H1 (cell line): ENCODE results near the gene ERC1. TPM values are rescaled to one million over a fixed set of nuclear protein-coding genes. Genes with fewer than 3 reads are reported as not detected.

Source experiments
- BCL11A ChIP-seq, 2 experiments: IDR thresholded peaks; one replicate each; pipeline ENCODE4 v1.6.1; 2011; ENCODE audit warnings: low read depth in 2 of 2, low read length in 2 of 2, mild to moderate bottlenecking in 2 of 2
- JUN ChIP-seq: IDR thresholded peaks from 2 replicates; pipeline ENCODE4 v1.6.1; 2011; ENCODE audit warnings: low read depth, mild to moderate bottlenecking, improper control_type of control experiment, low read length
- JUND ChIP-seq: IDR thresholded peaks from 2 replicates; pipeline ENCODE4 v1.6.1; 2011; ENCODE audit warnings: mild to moderate bottlenecking, improper control_type of control experiment, low read length
- KDM5A ChIP-seq: fragments of 200-600 bp; IDR thresholded peaks from 2 replicates; pipeline ENCODE4 v1.7.1; 2012; ENCODE audit warnings: mild to moderate bottlenecking, low read length, inconsistent platforms, mixed read lengths
- POLR2AphosphoS5 ChIP-seq: IDR thresholded peaks from 2 replicates; pipeline ENCODE4 v1.6.1; 2011; ENCODE audit warnings: low read depth, low read length
- RFX5 ChIP-seq: IDR thresholded peaks from 2 replicates; pipeline ENCODE4 v1.6.1; 2011; ENCODE audit warnings: low read depth, low read length, improper control_type of control experiment, borderline replicate concordance
- RNF2 ChIP-seq: fragments of 200-900, 300-1000 bp; sonication (generic); IDR thresholded peaks from 2 replicates; pipeline ENCODE4 v1.7.1; 2016; ENCODE audit warnings: borderline replicate concordance, low read depth, mild to moderate bottlenecking, antibody characterized with exemption, low read length; ENCODE audit not compliant: poor library complexity, severe bottlenecking; ENCODE audit errors: missing control alignments
- SIN3A ChIP-seq, 2 experiments: IDR thresholded peaks in 1 of 2; conservative IDR thresholded peaks in 1 of 2; 2 replicates each; pipeline ENCODE4 v1.6.1; 2011 to 2012; ENCODE audit warnings: low read length in 2 of 2, improper control_type of control experiment in 1 of 2, low read depth in 1 of 2, mild to moderate bottlenecking in 1 of 2
- TAF7 ChIP-seq: optimal IDR thresholded peaks from 2 replicates; pipeline ENCODE3; 2011; ENCODE audit warnings: low read depth, mild to moderate bottlenecking, inconsistent platforms, low read length, moderate library complexity, borderline replicate concordance
- polyA plus RNA-seq, 7 experiments: library from polyadenylated mRNA; depleted of rRNA in 3 of 7; stranded (reverse) in 5 of 7; unstranded in 2 of 7; fragments of >200 nt in 5 of 7; fragments of 200-250 nt in 2 of 7; gene quantifications; 1 replicate in 5 of 7; 2 replicates in 1 of 7; 4 replicates in 1 of 7; pipeline versions ENCODE4 v1.2.1 to v1.2.3, GENCODE V29; 2011 to 2013; ENCODE audit warnings: missing spikeins in 2 of 7, mixed read lengths in 2 of 7
- total RNA-seq: library from RNA; stranded (reverse); fragmentation: NEBNext Ultra II Directional; extraction: Animal tissue kit (Norgen Biotek cat#: 25700); gene quantifications from 2 replicates; pipeline ENCODE4 v1.2.1, GENCODE V29; 2021

ERC1 gene
- total and polyA plus RNA-seq, 2 of the 8 experiments (the other 6 are each of a cell fraction or from before 2014, with no cell fraction given): 7.8 to 45.7 TPM

- no peak for TF ChIP-seq JUN
- TF ChIP-seq RFX5: no peak
- no peak for TF ChIP-seq JUND
- no peak for TF ChIP-seq TAF7
- no peak for TF ChIP-seq KDM5A
- TF ChIP-seq BCL11A (IDR thresholded peaks at IDR 0.05; ENCODE audit: low read depth in 2 of 2, low read length in 2 of 2): no peak
- no peak for TF ChIP-seq SIN3A (conservative IDR thresholded peaks at IDR 0.05 in 1 of 2, IDR thresholded peaks at IDR 0.05 in 1 of 2; ENCODE audit: low read depth in 1 of 2, low read length in 2 of 2)
- TF ChIP-seq POLR2AphosphoS5: no peak
- no peak for TF ChIP-seq RNF2
Observed at GRCh38 chr12:1173781-1174617, 183.0 kb downstream of the ERC1 start (continued).
